Upper lobe of left lung (tissue), 4 donors: ENCODE results near the gene TRMT1.

Experiments
- CTCF ChIP-seq, 6 experiments: fragments of 450-650 bp in 4 of 6; fragments of 200-600 bp in 2 of 6; sonication (generic) in 2 of 6; IDR thresholded peaks; one replicate each; pipeline ENCODE4 v1.5.1; 2016 to 2019; ENCODE audit warnings: antibody characterized with exemption in 6 of 6
- POLR2AphosphoS5 ChIP-seq, 2 donors: sonication (generic); formaldehyde crosslinking; IDR thresholded peaks; one replicate each; pipeline ENCODE4 v1.5.1; 2017; ENCODE audit warnings: antibody characterized with exemption in 2 of 2

GRCh38 chr19:13146763-13147563 is 30.4 kb upstream of the TRMT1 start:
- TF ChIP-seq POLR2AphosphoS5 (IDR thresholded peaks at IDR 0.05): peak; percentile 36 to 42
- TF ChIP-seq CTCF (IDR thresholded peaks at IDR 0.05): no peak
